Neuronal stem cell (in vitro differentiated cells): ENCODE measurements around the gene ASCL2.

Experiments
- DNase-seq: peaks from one replicate; pipeline ENCODE4 v3.0.0-alpha.2; 2013; ENCODE audit warnings: low spot score
- H2AFZ ChIP-seq: one replicate; pipeline ENCODE4 v1.6.1; 2013; ENCODE audit warnings: mild to moderate bottlenecking, low read length, inconsistent platforms
- H2AK5ac ChIP-seq: 2 replicates; pipeline ENCODE4 v1.6.1; 2013; ENCODE audit warnings: low read depth, mild to moderate bottlenecking, inconsistent platforms, low read length, moderate library complexity, mixed read lengths
- H2BK120ac ChIP-seq: 2 replicates; pipeline ENCODE4 v1.6.1; 2013; ENCODE audit warnings: low read depth, mild to moderate bottlenecking, inconsistent platforms, low read length, moderate library complexity, mixed read lengths
- H2BK12ac ChIP-seq: one replicate; pipeline ENCODE4 v1.6.1; 2013; ENCODE audit warnings: low read length, inconsistent platforms
- H2BK15ac ChIP-seq: 2 replicates; pipeline ENCODE4 v1.6.1; 2013; ENCODE audit warnings: mild to moderate bottlenecking, low read length, inconsistent platforms, mixed read lengths
- H2BK5ac ChIP-seq: one replicate; pipeline ENCODE4 v1.6.1; 2013; ENCODE audit warnings: inconsistent platforms, mild to moderate bottlenecking, low read length, moderate library complexity
- H3K14ac ChIP-seq: one replicate; pipeline ENCODE4 v1.6.1; 2013; ENCODE audit warnings: low read length, inconsistent platforms
- H3K18ac ChIP-seq: 2 replicates; pipeline ENCODE4 v1.6.1; 2013; ENCODE audit warnings: low read length, inconsistent platforms
- H3K23ac ChIP-seq: 2 replicates; pipeline ENCODE4 v1.6.1; 2013; ENCODE audit warnings: low read depth, mild to moderate bottlenecking, mixed read lengths, low read length, inconsistent platforms; ENCODE audit not compliant: poor library complexity
- H3K27ac ChIP-seq: replicated peaks from 3 replicates; pipeline ENCODE4 v1.5.1; 2013; ENCODE audit warnings: low read length, inconsistent platforms
- H3K27me3 ChIP-seq, 3 experiments: 2 replicates each; pipeline ENCODE4 v1.6.1; 2013; ENCODE audit warnings: low read length in 3 of 3, mild to moderate bottlenecking in 2 of 3, inconsistent platforms in 1 of 3, low read depth in 1 of 3, mixed read lengths in 1 of 3, moderate library complexity in 1 of 3; ENCODE audit not compliant: control insufficient read depth in 3 of 3, insufficient read depth in 3 of 3
- H3K36me3 ChIP-seq, 2 donors: replicated peaks in 1 of 2; 2 replicates each; pipeline ENCODE4 v1.6.1; 2013; ENCODE audit warnings: low read length in 2 of 2; ENCODE audit not compliant: control insufficient read depth in 2 of 2, insufficient read depth in 2 of 2
- H3K4ac ChIP-seq: 2 replicates; pipeline ENCODE4 v1.6.1; 2013; ENCODE audit warnings: inconsistent platforms, mild to moderate bottlenecking, low read length, moderate library complexity
- H3K4me1 ChIP-seq, 2 donors: 1 replicate in 1 of 2; 2 replicates in 1 of 2; pipeline ENCODE4 v1.6.1; 2013; ENCODE audit warnings: low read length in 2 of 2, low read depth in 1 of 2; ENCODE audit not compliant: control insufficient read depth in 2 of 2, insufficient read depth in 1 of 2
- H3K4me2 ChIP-seq: one replicate; pipeline ENCODE4 v1.6.1; 2013; ENCODE audit warnings: mild to moderate bottlenecking, low read length, inconsistent platforms; ENCODE audit not compliant: insufficient read depth, poor library complexity, severe bottlenecking
- H3K4me3 ChIP-seq, 2 donors: 2 replicates each; pipeline ENCODE4 v1.5.1; 2013; ENCODE audit warnings: low read length in 2 of 2, mild to moderate bottlenecking in 2 of 2, inconsistent platforms in 1 of 2, moderate library complexity in 1 of 2
- H3K79me1 ChIP-seq: one replicate; pipeline ENCODE4 v1.6.1; 2013; ENCODE audit warnings: low read depth, mild to moderate bottlenecking, inconsistent platforms, low read length, moderate library complexity
- H3K9ac ChIP-seq: one replicate; pipeline ENCODE4 v1.6.1; 2013; ENCODE audit warnings: mild to moderate bottlenecking, low read depth, low read length, inconsistent platforms; ENCODE audit not compliant: poor library complexity
- H3K9me3 ChIP-seq, 2 donors: replicated peaks in 1 of 2; 2 replicates each; pipeline versions ENCODE3 to v1.6.1; 2013; ENCODE audit warnings: low read length in 2 of 2, mild to moderate bottlenecking in 2 of 2, inconsistent platforms in 1 of 2, low read depth in 1 of 2, mixed read lengths in 1 of 2, moderate library complexity in 1 of 2; ENCODE audit not compliant: control insufficient read depth in 2 of 2, insufficient read depth in 1 of 2
- H4K8ac ChIP-seq: one replicate; pipeline ENCODE4 v1.6.1; 2013; ENCODE audit warnings: low read depth, mild to moderate bottlenecking, inconsistent platforms, low read length, moderate library complexity
- H4K91ac ChIP-seq: one replicate; pipeline ENCODE4 v1.6.1; 2013; ENCODE audit warnings: low read length, low read depth, mild to moderate bottlenecking, inconsistent platforms; ENCODE audit not compliant: poor library complexity
- WGBS, 2 donors: extraction: QIAGEN DNeasy Blood & Tissue Kit; methylation state at CpG; one replicate each; pipeline ENCODE4 v1.1.7; 2013; ENCODE audit warnings: missing lambda C conversion rate in 2 of 2, mixed read lengths in 1 of 2; ENCODE audit not compliant: insufficient read length in 2 of 2, insufficient replicate concordance in 1 of 2; ENCODE audit errors: extremely low coverage in 2 of 2; 5-methylcytosine and 5-hydroxymethylcytosine counted together

Gene ASCL2

GRCh38 chr11:2307501-2308331 lies 37.3 kb upstream of the ASCL2 start:
- no peak overlapping the region for H3K4me2 ChIP-seq
- peak overlapping the region; percentile 99 for H2BK12ac ChIP-seq
- no peak overlapping the region for H2BK5ac ChIP-seq
- H3K4me3 ChIP-seq = no peak overlapping the region
- H4K91ac ChIP-seq = no peak overlapping the region
- peaks cover 5 to 13% of the 10 kb centered on the region in 2 donors for H3K4me1 ChIP-seq
- no peak for DNase-seq
- peak overlapping the region; percentile 50 for H3K9ac ChIP-seq
- H3K36me3 ChIP-seq = no peaks in the 10 kb centered on the region
- peaks cover 5% of the 10 kb centered on the region for H3K79me1 ChIP-seq
- H3K4ac ChIP-seq = no peak overlapping the region
- no peak overlapping the region for H2AFZ ChIP-seq
- no peak overlapping the region for H3K27ac ChIP-seq
- no peak overlapping the region for H3K14ac ChIP-seq
- H2BK120ac ChIP-seq = peak overlapping the region; percentile 81
- peak overlapping the region; percentile 79 for H2AK5ac ChIP-seq
- peak overlapping the region; percentile 25 for H2BK15ac ChIP-seq
- no peaks in the 10 kb centered on the region for H3K9me3 ChIP-seq
- WGBS, 2 donors = no CpG with 5 or more reads among the region's 23 CpGs
- no peaks in the 10 kb centered on the region for H3K27me3 ChIP-seq
- H3K23ac ChIP-seq = peak overlapping the region; percentile 65
- peak overlapping the region; percentile 48 for H3K18ac ChIP-seq
- H4K8ac ChIP-seq = no peak overlapping the region

- H2AK5ac ChIP-seq = peak overlapping the region; percentile 79
- H3K4me3 ChIP-seq = no peak overlapping the region
- H3K27me3 ChIP-seq = no peaks in the 10 kb centered on the region
- no peak overlapping the region for H3K14ac ChIP-seq
- no peak overlapping the region for H2BK120ac ChIP-seq
- H3K9me3 ChIP-seq = no peaks in the 10 kb centered on the region
- no peak overlapping the region for H4K91ac ChIP-seq
- H3K4me1 ChIP-seq = peaks cover 5 to 8% of the 10 kb centered on the region in 2 donors
- H3K23ac ChIP-seq = peak overlapping the region; percentile 65
- peaks cover 5% of the 10 kb centered on the region for H3K79me1 ChIP-seq
- peak overlapping the region; percentile 76 for H3K4ac ChIP-seq
- peak overlapping the region; percentile 45 for H2AFZ ChIP-seq
- H3K9ac ChIP-seq = peak overlapping the region; percentile 77
- H2BK5ac ChIP-seq = no peak overlapping the region
- no CpG with 5 or more reads among the region's 14 CpGs for WGBS, 2 donors
- no peak overlapping the region for H3K27ac ChIP-seq
- peak overlapping the region; percentile 99 for H2BK12ac ChIP-seq
- H3K36me3 ChIP-seq = no peaks in the 10 kb centered on the region
- H2BK15ac ChIP-seq = peak overlapping the region; percentile 25
- H4K8ac ChIP-seq = peak overlapping the region; percentile 65
- peak overlapping the region; percentile 15 for H3K18ac ChIP-seq
- H3K4me2 ChIP-seq = no peak overlapping the region
- no peak for DNase-seq
Observed at GRCh38 chr11:2306877-2307500, 36.6 kb upstream of the ASCL2 start.

GRCh38 chr11:2306452-2306823 lies 36.0 kb upstream of the ASCL2 start:
- no peak overlapping the region for H3K9ac ChIP-seq
- H3K4me1 ChIP-seq = peaks cover 5 to 8% of the 10 kb centered on the region in 2 donors
- H2BK120ac ChIP-seq = no peak overlapping the region
- H3K79me1 ChIP-seq = peaks cover 5% of the 10 kb centered on the region
- no CpG with 5 or more reads among the region's 4 CpGs for WGBS, 2 donors
- H4K8ac ChIP-seq = no peak overlapping the region
- H3K27ac ChIP-seq = no peak overlapping the region
- H3K4me2 ChIP-seq = no peak overlapping the region
- no peak overlapping the region for H2BK12ac ChIP-seq
- H3K9me3 ChIP-seq = no peaks in the 10 kb centered on the region
- H3K27me3 ChIP-seq = no peaks in the 10 kb centered on the region
- H4K91ac ChIP-seq = no peak overlapping the region
- DNase-seq = no peak
- peak overlapping the region; percentile 66 for H2AFZ ChIP-seq
- peak overlapping the region; percentile 2 for H3K18ac ChIP-seq
- H2BK5ac ChIP-seq = no peak overlapping the region
- no peaks in the 10 kb centered on the region for H3K36me3 ChIP-seq
- H3K14ac ChIP-seq = no peak overlapping the region
- no peak overlapping the region for H3K4ac ChIP-seq
- H2BK15ac ChIP-seq = peak overlapping the region; percentile 71
- no peak overlapping the region for H3K23ac ChIP-seq
- no peak overlapping the region for H2AK5ac ChIP-seq
- H3K4me3 ChIP-seq = no peak overlapping the region

GRCh38 chr11:2305788-2306451 lies 35.5 kb upstream of the ASCL2 start:
- Histone ChIP-seq H3K9me3 (no peaks in the 10 kb centered on the region), H3K4ac (peak overlapping the region; percentile 56), H3K4me3 (no peak overlapping the region), H3K27me3 (no peaks in the 10 kb centered on the region), H3K18ac (peak overlapping the region; percentile 94), H2AK5ac (peak overlapping the region; percentile 38), H2BK12ac (peak overlapping the region; percentile 95), H3K36me3 (no peaks in the 10 kb centered on the region), H4K91ac (no peak overlapping the region), H2BK120ac (no peak overlapping the region), H3K4me2 (no peak overlapping the region), H2BK5ac (peak overlapping the region; percentile 2), H3K79me1 (peaks cover 5% of the 10 kb centered on the region), H4K8ac (peak overlapping the region; percentile 83), H3K27ac (no peak overlapping the region), H3K23ac (peak overlapping the region; percentile 80), H3K9ac (peak overlapping the region; percentile 5), H2BK15ac (peak overlapping the region; percentile 96), H3K4me1 (peaks cover 5 to 7% of the 10 kb centered on the region in 2 donors), H3K14ac (no peak overlapping the region), H2AFZ (peak overlapping the region; percentile 66)
- no CpG with 5 or more reads among the region's 12 CpGs for WGBS, 2 donors
- DNase-seq = no peak
